ENCODE data around the gene NMT2. TPM values are rescaled to one million over a fixed set of nuclear protein-coding genes. Genes with fewer than 3 reads are reported as not detected.

NMT2 gene
- polyA plus RNA-seq, 1 donor from 2014 or later, result 24.6 TPM

- Histone ChIP-seq H3K36me3 (ENCODE audit: insufficient read depth, low read length) (peaks cover 4% of the 10 kb centered on the region), H3F3A (ENCODE audit: insufficient read depth, low read length, poor library complexity, severe bottlenecking) (no peaks in the 10 kb centered on the region), H3K4me3 (ENCODE audit: low read length) (no peak overlapping the region), H3K4me2 (ENCODE audit: low read length) (no peak overlapping the region), H3K9me3 (ENCODE audit: low read length) (no peaks in the 10 kb centered on the region), H3K27ac (ENCODE audit: low read length) (no peak overlapping the region), H3K9me2 (ENCODE audit: insufficient read depth, low read length) (no peaks in the 10 kb centered on the region), H2AFZ (ENCODE audit: low read depth, low read length) (no peak overlapping the region), H3K9ac (ENCODE audit: low read length) (no peak overlapping the region), H4K20me1 (ENCODE audit: insufficient read depth) (no peaks in the 10 kb centered on the region), H3K27me3 (ENCODE audit: insufficient read depth, low read depth, low read length) (no peaks in the 10 kb centered on the region), H3K79me2 (replicated peaks; ENCODE audit: insufficient read depth, low read length) (no peaks in the 10 kb centered on the region)
- TF ChIP-seq MXI1 (conservative IDR thresholded peaks at IDR 0.05; ENCODE audit: poor library complexity, severe bottlenecking), result no peak
- TF ChIP-seq EZH2 (IDR thresholded peaks at IDR 0.05; ENCODE audit: borderline replicate concordance, insufficient read depth, low read length, poor library complexity, severe bottlenecking), result no peak
- no peak for TF ChIP-seq CTCF (IDR thresholded peaks at IDR 0.05; ENCODE audit: poor library complexity, severe bottlenecking)
- TF ChIP-seq POLR2AphosphoS5 (IDR thresholded peaks at IDR 0.05), result no peak
- TF ChIP-seq TAF1 (IDR thresholded peaks at IDR 0.05; ENCODE audit: low read depth), result no peak
- no peak for TF ChIP-seq EP300 (conservative IDR thresholded peaks at IDR 0.05; ENCODE audit: poor library complexity, severe bottlenecking)
Observed at GRCh38 chr10:15200626-15201025, 32.1 kb upstream of the NMT2 start.

- Histone ChIP-seq H3K36me3 (ENCODE audit: insufficient read depth, low read length) (peaks cover 4% of the 10 kb centered on the region), H3F3A (ENCODE audit: insufficient read depth, low read length, poor library complexity, severe bottlenecking) (no peaks in the 10 kb centered on the region), H3K27me3 (ENCODE audit: insufficient read depth, low read depth, low read length) (no peaks in the 10 kb centered on the region), H3K9ac (ENCODE audit: low read length) (no peak overlapping the region), H3K27ac (ENCODE audit: low read length) (no peak overlapping the region), H3K4me2 (ENCODE audit: low read length) (no peak overlapping the region), H3K9me2 (ENCODE audit: insufficient read depth, low read length) (no peaks in the 10 kb centered on the region), H4K20me1 (ENCODE audit: insufficient read depth) (no peaks in the 10 kb centered on the region), H3K4me3 (ENCODE audit: low read length) (no peak overlapping the region), H3K79me2 (replicated peaks; ENCODE audit: insufficient read depth, low read length) (no peaks in the 10 kb centered on the region), H2AFZ (ENCODE audit: low read depth, low read length) (no peak overlapping the region), H3K9me3 (ENCODE audit: low read length) (no peaks in the 10 kb centered on the region)
- TF ChIP-seq SMC3 (conservative IDR thresholded peaks at IDR 0.05; ENCODE audit: poor library complexity) (no peak), MXI1 (conservative IDR thresholded peaks at IDR 0.05; ENCODE audit: poor library complexity, severe bottlenecking) (no peak), REST (IDR thresholded peaks at IDR 0.05; ENCODE audit: borderline replicate concordance) (no peak), CTCF (IDR thresholded peaks at IDR 0.05; ENCODE audit: poor library complexity, severe bottlenecking) (no peak), RAD21 (conservative IDR thresholded peaks at IDR 0.05) (no peak), EP300 (conservative IDR thresholded peaks at IDR 0.05; ENCODE audit: poor library complexity, severe bottlenecking) (no peak), POLR2AphosphoS5 (IDR thresholded peaks at IDR 0.05) (no peak), TAF1 (IDR thresholded peaks at IDR 0.05; ENCODE audit: low read depth) (no peak), EZH2 (IDR thresholded peaks at IDR 0.05; ENCODE audit: borderline replicate concordance, insufficient read depth, low read length, poor library complexity, severe bottlenecking) (no peak)
Observed at GRCh38 chr10:15197911-15198310, 29.4 kb upstream of the NMT2 start.
